ENCODE measurements around the gene CCDC85B. TPM values are rescaled to one million over a fixed set of nuclear protein-coding genes. Genes with fewer than 3 reads are reported as not detected.

Gene CCDC85B
- total RNA-seq, 3 donors from 2014 or later (not counting 1 experiment from before 2014, with no cell fraction given) = 22.6 to 36.1 (median 24.1) TPM

- DNase-seq (no peak), ATAC-seq (no peak)
- H3K36me3 Mint-ChIP-seq = no peaks in the 10 kb centered on the region
- H3K27me3 Mint-ChIP-seq (ENCODE audit: low read depth in 2 of 2) = peaks cover 4 to 6% of the 10 kb centered on the region in 2 donors
- 92% methylated on average over 8 of the region's 8 CpGs for WGBS (ENCODE audit: insufficient coverage)
- no peak overlapping the region for H3K27ac ChIP-seq (ENCODE audit: low read length)
- no peak overlapping the region for H3K4me3 ChIP-seq (ENCODE audit: low read length)
- no peaks in the 10 kb centered on the region for H3K36me3 ChIP-seq (ENCODE audit: control insufficient read depth, insufficient read depth, low read length)
- peaks cover 36% of the 10 kb centered on the region for H3K4me1 ChIP-seq (ENCODE audit: control insufficient read depth, insufficient read depth, low read length)
- H3K27me3 ChIP-seq (ENCODE audit: control insufficient read depth, insufficient read depth, low read length) = peaks cover 5% of the 10 kb centered on the region
- H3K27ac Mint-ChIP-seq = peak overlapping the region in 1 of 2 donors; percentile 98
- intact Hi-C loops (cut with micrococcal nuclease) = loop anchor here (2.0 kb wide), 1 partner anchor 15 kb away; the partner anchor contains the start of genes C11orf68 and DRAP1
- no peaks in the 10 kb centered on the region for H3K9me3 Mint-ChIP-seq
- no peak for TF ChIP-seq CTCF (IDR thresholded peaks at IDR 0.05)
- no peaks in the 10 kb centered on the region for H3K9me3 ChIP-seq (ENCODE audit: control insufficient read depth, insufficient read depth, low read length)
- peaks cover 12 to 21% of the 10 kb centered on the region in 2 donors for H3K4me1 Mint-ChIP-seq
- H3K4me3 Mint-ChIP-seq = no peak overlapping the region
Observed at GRCh38 chr11:65903715-65904114, 13.2 kb downstream of the CCDC85B start.

GRCh38 chr11:65906602-65907001 is 16.1 kb downstream of the CCDC85B start:
- H3K9me3 Mint-ChIP-seq = no peaks in the 10 kb centered on the region
- H3K27ac Mint-ChIP-seq = no peak overlapping the region
- Histone ChIP-seq H3K36me3 (ENCODE audit: control insufficient read depth, insufficient read depth, low read length) (no peaks in the 10 kb centered on the region), H3K9me3 (ENCODE audit: control insufficient read depth, insufficient read depth, low read length) (no peaks in the 10 kb centered on the region), H3K27me3 (ENCODE audit: control insufficient read depth, insufficient read depth, low read length) (no peaks in the 10 kb centered on the region), H3K4me1 (ENCODE audit: control insufficient read depth, insufficient read depth, low read length) (peaks cover 12% of the 10 kb centered on the region), H3K27ac (ENCODE audit: low read length) (no peak overlapping the region), H3K4me3 (ENCODE audit: low read length) (no peak overlapping the region)
- H3K4me3 Mint-ChIP-seq = no peak overlapping the region
- H3K36me3 Mint-ChIP-seq = no peaks in the 10 kb centered on the region
- intact Hi-C loops (cut with micrococcal nuclease) = no loop called here
- TF ChIP-seq CTCF (IDR thresholded peaks at IDR 0.05) = no peak
- 85% methylated on average over 5 of the region's 5 CpGs for WGBS (ENCODE audit: insufficient coverage)
- ATAC-seq (no peak), DNase-seq (no peak)
- H3K4me1 Mint-ChIP-seq = peaks cover 10 to 11% of the 10 kb centered on the region in 2 donors
- H3K27me3 Mint-ChIP-seq (ENCODE audit: low read depth in 2 of 2) = peaks cover 5 to 6% of the 10 kb centered on the region in 2 donors

DNA sequence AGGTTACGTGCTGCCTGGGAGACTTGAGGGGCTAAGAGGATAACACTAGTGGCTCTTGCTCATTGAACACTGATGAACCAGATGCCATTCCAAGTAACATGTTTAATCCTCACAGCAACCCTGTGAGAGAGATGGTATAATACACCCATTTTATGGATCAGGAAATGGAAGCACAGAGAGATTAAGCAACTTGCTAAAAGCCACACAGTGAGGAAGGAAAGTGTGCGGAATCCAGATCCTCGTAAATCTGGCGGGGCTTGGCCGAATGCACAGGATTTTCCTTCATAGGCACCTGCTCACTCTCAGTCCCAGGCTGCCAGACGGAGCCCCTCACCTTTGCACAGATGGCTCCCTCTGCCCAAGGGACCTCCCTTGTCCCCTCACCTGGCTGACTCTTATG is 17.4 kb downstream of the CCDC85B start:
- no peaks in the 10 kb centered on the region for H3K9me3 Mint-ChIP-seq
- Histone ChIP-seq H3K9me3 (ENCODE audit: control insufficient read depth, insufficient read depth, low read length) (no peaks in the 10 kb centered on the region), H3K4me3 (ENCODE audit: low read length) (no peak overlapping the region), H3K27ac (ENCODE audit: low read length) (no peak overlapping the region), H3K36me3 (ENCODE audit: control insufficient read depth, insufficient read depth, low read length) (no peaks in the 10 kb centered on the region), H3K27me3 (ENCODE audit: control insufficient read depth, insufficient read depth, low read length) (no peaks in the 10 kb centered on the region), H3K4me1 (ENCODE audit: control insufficient read depth, insufficient read depth, low read length) (peaks cover 3% of the 10 kb centered on the region)
- 89% methylated on average over 6 of the region's 6 CpGs for WGBS (ENCODE audit: insufficient coverage)
- no peak overlapping the region for H3K27ac Mint-ChIP-seq
- no peaks in the 10 kb centered on the region for H3K36me3 Mint-ChIP-seq
- no peak for ATAC-seq
- H3K4me3 Mint-ChIP-seq = no peak overlapping the region
- intact Hi-C loops (cut with micrococcal nuclease) = no loop called here
- H3K4me1 Mint-ChIP-seq = no peaks in the 10 kb centered on the region
- peaks cover 2 to 6% of the 10 kb centered on the region in 2 donors for H3K27me3 Mint-ChIP-seq (ENCODE audit: low read depth in 2 of 2)
- DNase-seq = no peak
- TF ChIP-seq CTCF (IDR thresholded peaks at IDR 0.05) = no peak

Measured in natural killer cell (primary cell).